ENCODE data around the gene CXCL8.
"Not testable (repeated sequence)": the region's sequence is repeated elsewhere in the genome, so short reads cannot be mapped to it uniquely, and the experiment has no call there.

CXCL8 gene

GRCh38 chr4:73740353-73740778, at the start of gene CXCL8:
Gene CXCL8 (plus strand): TSS chr4:73740569. CDS start chr4:73740659, 90 bp downstream.
- peak; percentile 26 for DNase-seq

GRCh38 chr4:73691201-73691600, 49.2 kb upstream of the CXCL8 start:
- not testable (repeated sequence) for DNase-seq

- DNase-seq, result no peak
These were observed 48.6 kb upstream of the CXCL8 start for GRCh38 chr4:73691759-73692158.

- DNase-seq, result no peak
These were observed 48.1 kb upstream of the CXCL8 start for GRCh38 chr4:73692254-73692653.

- no peak for DNase-seq
These were observed 47.7 kb upstream of the CXCL8 start for GRCh38 chr4:73692701-73693100.

- DNase-seq, result no peak
These were observed 46.6 kb upstream of the CXCL8 start for GRCh38 chr4:73693811-73694210.

GRCh38 chr4:73698217-73698616, 42.2 kb upstream of the CXCL8 start:
- no peak for DNase-seq

- no peak for DNase-seq
These were observed 39.3 kb upstream of the CXCL8 start for GRCh38 chr4:73701116-73701515.

- DNase-seq, result no peak
These were observed 37.5 kb upstream of the CXCL8 start for GRCh38 chr4:73702796-73703287.

- DNase-seq, result no peak
These were observed 37.0 kb upstream of the CXCL8 start for GRCh38 chr4:73703320-73703719.

GRCh38 chr4:73704314-73705055, 35.9 kb upstream of the CXCL8 start:
- DNase-seq, result peak; percentile 10

- DNase-seq, result no peak
These were observed 35.3 kb upstream of the CXCL8 start for GRCh38 chr4:73705056-73705432.

- no peak for DNase-seq
These were observed 34.6 kb upstream of the CXCL8 start for GRCh38 chr4:73705721-73706120.

- DNase-seq, result no peak
These were observed 33.6 kb upstream of the CXCL8 start for GRCh38 chr4:73706811-73707210.

- DNase-seq, result no peak
These were observed 33.0 kb upstream of the CXCL8 start for GRCh38 chr4:73707269-73707875.

- DNase-seq, result no peak
These were observed 32.3 kb upstream of the CXCL8 start for GRCh38 chr4:73707918-73708577.

GRCh38 chr4:73709451-73710033, 30.8 kb upstream of the CXCL8 start:
- no peak for DNase-seq

- DNase-seq, result no peak
These were observed 30.3 kb upstream of the CXCL8 start for GRCh38 chr4:73710094-73710493.

GRCh38 chr4:73711989-73712388, 28.4 kb upstream of the CXCL8 start:
- DNase-seq, result no peak

GRCh38 chr4:73713650-73714049, 26.7 kb upstream of the CXCL8 start:
- DNase-seq, result no peak

GRCh38 chr4:73714647-73715046, 25.7 kb upstream of the CXCL8 start:
- no peak for DNase-seq

GRCh38 chr4:73715659-73716058, 24.7 kb upstream of the CXCL8 start:
- DNase-seq, result no peak
